PFSK-1 (cell line): ENCODE data around the gene CST6.

Experiments
- FOXP2 ChIP-seq: optimal IDR thresholded peaks from 2 replicates; pipeline ENCODE3; 2011; ENCODE audit warnings: borderline replicate concordance, control low read depth, inconsistent platforms; ENCODE audit not compliant: insufficient read depth; ENCODE audit errors: extremely low read length, extremely low read depth
- POLR2AphosphoS5 ChIP-seq: IDR thresholded peaks from 2 replicates; pipeline ENCODE4 v1.6.1; 2012; ENCODE audit warnings: low read depth, mild to moderate bottlenecking, control low read depth, low read length, moderate library complexity
- REST ChIP-seq, 2 experiments: IDR thresholded peaks; 2 replicates each; pipeline versions ENCODE4 v1.6.1 to v1.8.0; 2011 to 2012; ENCODE audit warnings: low read depth in 2 of 2, low read length in 2 of 2, control low read depth in 1 of 2, inconsistent platforms in 1 of 2, mild to moderate bottlenecking in 1 of 2, moderate library complexity in 1 of 2; ENCODE audit not compliant: insufficient read depth in 1 of 2
- SIN3A ChIP-seq: IDR thresholded peaks from 2 replicates; pipeline ENCODE4 v1.6.1; 2012; ENCODE audit warnings: mild to moderate bottlenecking, low read length, moderate library complexity, borderline replicate concordance; ENCODE audit not compliant: insufficient read depth
- TAF1 ChIP-seq: IDR thresholded peaks from 2 replicates; pipeline ENCODE4 v1.6.1; 2012; ENCODE audit warnings: low read length, control low read depth, borderline replicate concordance; ENCODE audit not compliant: insufficient read depth

The CST6 gene

GRCh38 chr11:66035653-66036333 is 24.0 kb downstream of the CST6 start:
- TF ChIP-seq FOXP2 (no peak), REST (IDR thresholded peaks at IDR 0.05; ENCODE audit: insufficient read depth in 1 of 2, low read depth in 2 of 2, low read length in 2 of 2) (no peak), TAF1 (no peak), SIN3A (no peak), POLR2AphosphoS5 (no peak)

GRCh38 chr11:66036334-66036710 is 24.5 kb downstream of the CST6 start:
- no peak for TF ChIP-seq SIN3A
- TF ChIP-seq POLR2AphosphoS5, result no peak
- no peak for TF ChIP-seq FOXP2
- TF ChIP-seq REST (IDR thresholded peaks at IDR 0.05; ENCODE audit: insufficient read depth in 1 of 2, low read depth in 2 of 2, low read length in 2 of 2), result no peak
- TF ChIP-seq TAF1, result no peak

GRCh38 chr11:66037327-66037726 is 25.5 kb downstream of the CST6 start:
- no peak for TF ChIP-seq SIN3A
- TF ChIP-seq TAF1, result no peak
- no peak for TF ChIP-seq POLR2AphosphoS5
- TF ChIP-seq REST (IDR thresholded peaks at IDR 0.05; ENCODE audit: insufficient read depth in 1 of 2, low read depth in 2 of 2, low read length in 2 of 2), result no peak
- no peak for TF ChIP-seq FOXP2

- TF ChIP-seq FOXP2 (no peak), TAF1 (no peak), SIN3A (no peak), POLR2AphosphoS5 (no peak), REST (IDR thresholded peaks at IDR 0.05; ENCODE audit: insufficient read depth in 1 of 2, low read depth in 2 of 2, low read length in 2 of 2) (no peak)
These were observed 28.0 kb downstream of the CST6 start for GRCh38 chr11:66039765-66040164.

GRCh38 chr11:66042227-66042995 is 30.6 kb downstream of the CST6 start:
- no peak for TF ChIP-seq REST (IDR thresholded peaks at IDR 0.05; ENCODE audit: insufficient read depth in 1 of 2, low read depth in 2 of 2, low read length in 2 of 2)
- TF ChIP-seq TAF1, result no peak
- TF ChIP-seq FOXP2, result no peak
- TF ChIP-seq POLR2AphosphoS5, result no peak
- no peak for TF ChIP-seq SIN3A
